ENCODE data around the gene C9orf78.

The C9orf78 gene

GRCh38 chr9:129839324-129840023 is 4.4 kb upstream of the C9orf78 start:
- DNase-seq, result no peak

GRCh38 chr9:129838707-129839259 is 3.7 kb upstream of the C9orf78 start:
- no peak for DNase-seq

GRCh38 chr9:129836311-129837007 is 1.4 kb upstream of the C9orf78 start:
- no peak for DNase-seq

GRCh38 chr9:129835860-129836223 is 767 bp upstream of the C9orf78 start:
- DNase-seq, result no peak

- DNase-seq, result peak; percentile 43
These were observed 467 bp downstream of the C9orf78 start for GRCh38 chr9:129834489-129835127.

- no peak for DNase-seq
These were observed 2.1 kb downstream of the C9orf78 start for GRCh38 chr9:129832982-129833381.

- DNase-seq, result no peak
These were observed 6.1 kb downstream of the C9orf78 start for GRCh38 chr9:129828969-129829368.

GRCh38 chr9:129828051-129828450 is 7.0 kb downstream of the C9orf78 start:
- DNase-seq, result no peak

- no peak for DNase-seq
These were observed 8.3 kb downstream of the C9orf78 start for GRCh38 chr9:129826759-129827158.

GRCh38 chr9:129826344-129826743 is 8.7 kb downstream of the C9orf78 start:
- DNase-seq, result no peak

GRCh38 chr9:129823935-129824601 is 11.0 kb downstream of the C9orf78 start, which contains the start of gene TOR1A:
TOR1A (minus strand) TSS chr9:129824136; CDS start chr9:129824085, 51 bp downstream.
- peak; percentile 92 for DNase-seq

- DNase-seq, result no peak
These were observed 11.5 kb downstream of the C9orf78 start for GRCh38 chr9:129823542-129823934.

GRCh38 chr9:129822898-129823541 is 12.1 kb downstream of the C9orf78 start:
- no peak for DNase-seq

GRCh38 chr9:129816501-129817435 is 18.3 kb downstream of the C9orf78 start:
- DNase-seq, result no peak

GRCh38 chr9:129815278-129815677 is 19.8 kb downstream of the C9orf78 start:
- DNase-seq, result no peak

- no peak for DNase-seq
These were observed 20.4 kb downstream of the C9orf78 start for GRCh38 chr9:129814432-129815223.

- no peak for DNase-seq
These were observed 21.4 kb downstream of the C9orf78 start for GRCh38 chr9:129813661-129814060.

GRCh38 chr9:129812385-129812784 is 22.7 kb downstream of the C9orf78 start:
- no peak for DNase-seq

- no peak for DNase-seq
These were observed 23.1 kb downstream of the C9orf78 start for GRCh38 chr9:129811967-129812363.

- DNase-seq, result no peak
These were observed 24.3 kb downstream of the C9orf78 start for GRCh38 chr9:129810788-129811187.

- no peak for DNase-seq
These were observed 25.0 kb downstream of the C9orf78 start for GRCh38 chr9:129810116-129810515.
